GM18498 (cell line): Measurements from ENCODE around the gene MBP.

ENCODE experiments used
- ATAC-seq: cut with Tn5 transposase; IDR thresholded peaks from one replicate; pipeline ENCODE4 v1.9.1; 2021; ENCODE audit warnings: mild to moderate bottlenecking, moderate library complexity; ENCODE audit not compliant: unreplicated experiment

The MBP gene

GRCh38 chr18:77151772-77152520 lies 19.4 kb upstream of the MBP start:
- no peak for ATAC-seq

GRCh38 chr18:77151033-77151771 lies 18.6 kb upstream of the MBP start:
- ATAC-seq, result no peak

GRCh38 chr18:77150588-77150987 lies 18.0 kb upstream of the MBP start:
- ATAC-seq, result no peak

- ATAC-seq, result no peak
These were observed 15.7 kb upstream of the MBP start for GRCh38 chr18:77148289-77148688.

GRCh38 chr18:77147418-77147852 lies 14.9 kb upstream of the MBP start:
- ATAC-seq, result no peak

GRCh38 chr18:77146249-77147080 lies 13.9 kb upstream of the MBP start:
- no peak for ATAC-seq

- no peak for ATAC-seq
These were observed 12.8 kb upstream of the MBP start for GRCh38 chr18:77145364-77145901.

GRCh38 chr18:77144451-77145118 lies 12.0 kb upstream of the MBP start:
- ATAC-seq, result no peak

GRCh38 chr18:77144046-77144445 lies 11.5 kb upstream of the MBP start:
- no peak for ATAC-seq

GRCh38 chr18:77143196-77143595 lies 10.6 kb upstream of the MBP start:
- no peak for ATAC-seq

- no peak for ATAC-seq
These were observed 9.0 kb upstream of the MBP start for GRCh38 chr18:77141401-77142118.

- no peak for ATAC-seq
These were observed 8.0 kb upstream of the MBP start for GRCh38 chr18:77140439-77141109.

- no peak for ATAC-seq
These were observed 7.4 kb upstream of the MBP start for GRCh38 chr18:77140030-77140429.

- ATAC-seq, result no peak
These were observed 7.0 kb upstream of the MBP start for GRCh38 chr18:77139619-77140018.

GRCh38 chr18:77138270-77138669 lies 5.7 kb upstream of the MBP start:
- no peak for ATAC-seq

GRCh38 chr18:77137851-77138250 lies 5.3 kb upstream of the MBP start:
- no peak for ATAC-seq

GRCh38 chr18:77136871-77137665 lies 4.5 kb upstream of the MBP start:
- ATAC-seq, result no peak

- ATAC-seq, result no peak
These were observed 3.6 kb upstream of the MBP start for GRCh38 chr18:77136076-77136718.
